H9 (cell line): ENCODE measurements around the gene HYDIN. TPM values are rescaled to one million over a fixed set of nuclear protein-coding genes. Genes with fewer than 3 reads are reported as not detected.
"Not testable (repeated sequence)": the region's sequence is repeated elsewhere in the genome, so short reads cannot be mapped to it uniquely, and the experiment has no call there.

Experiments used
- DNase-seq: peaks from one replicate; pipeline ENCODE4 v3.0.0-alpha.2; 2017
- H2AFZ ChIP-seq: one replicate; pipeline ENCODE4 v1.6.1; 2013; ENCODE audit warnings: mild to moderate bottlenecking, low read length, control low read depth, moderate library complexity
- H2AK5ac ChIP-seq: 2 replicates; pipeline ENCODE4 v1.6.1; 2013; ENCODE audit warnings: low read length, control low read depth, mixed read lengths; ENCODE audit not compliant: insufficient read length
- H2BK120ac ChIP-seq: one replicate; pipeline ENCODE4 v1.6.1; 2013; ENCODE audit warnings: low read depth, mild to moderate bottlenecking, low read length, control low read depth, inconsistent platforms; ENCODE audit not compliant: poor library complexity, severe bottlenecking
- H2BK12ac ChIP-seq: 2 replicates; pipeline ENCODE4 v1.6.1; 2013; ENCODE audit warnings: low read length, control low read depth, mixed read lengths, low read depth; ENCODE audit not compliant: insufficient read length
- H2BK15ac ChIP-seq: 2 replicates; pipeline ENCODE4 v1.6.1; 2013; ENCODE audit warnings: low read depth, low read length, control low read depth
- H2BK20ac ChIP-seq: one replicate; pipeline ENCODE4 v1.6.1; 2013; ENCODE audit warnings: low read depth, mild to moderate bottlenecking, low read length, control low read depth, inconsistent platforms; ENCODE audit not compliant: poor library complexity, severe bottlenecking
- H2BK5ac ChIP-seq: 2 replicates; pipeline ENCODE4 v1.6.1; 2013; ENCODE audit warnings: low read length, control low read depth, mixed read lengths; ENCODE audit not compliant: insufficient read length
- H3K14ac ChIP-seq: 2 replicates; pipeline ENCODE4 v1.6.1; 2013; ENCODE audit warnings: low read length, control low read depth; ENCODE audit not compliant: insufficient read depth
- H3K18ac ChIP-seq: 2 replicates; pipeline ENCODE4 v1.6.1; 2013; ENCODE audit warnings: low read depth, mild to moderate bottlenecking, mixed read lengths, low read length, control low read depth; ENCODE audit not compliant: insufficient read length
- H3K23ac ChIP-seq: 2 replicates; pipeline ENCODE4 v1.6.1; 2013; ENCODE audit warnings: low read length, control low read depth, mixed read lengths, low read depth; ENCODE audit not compliant: insufficient read length
- H3K23me2 ChIP-seq: 2 replicates; pipeline ENCODE4 v1.6.1; 2013; ENCODE audit warnings: low read depth, mild to moderate bottlenecking, mixed read lengths, low read length, control low read depth; ENCODE audit not compliant: insufficient read length, poor library complexity, severe bottlenecking
- H3K27ac ChIP-seq: 2 replicates; pipeline ENCODE4 v1.5.1; 2013; ENCODE audit warnings: low read length, control low read depth, mixed read lengths, low read depth; ENCODE audit not compliant: insufficient read length
- H3K27me3 ChIP-seq: 2 replicates; pipeline ENCODE4 v1.6.1; 2013; ENCODE audit warnings: low read length, control low read depth, inconsistent platforms; ENCODE audit not compliant: insufficient read depth
- H3K4ac ChIP-seq: 2 replicates; pipeline ENCODE4 v1.6.1; 2013; ENCODE audit warnings: low read depth, mild to moderate bottlenecking, control low read depth, inconsistent platforms, low read length, moderate library complexity
- H3K4me1 ChIP-seq: 2 replicates; pipeline ENCODE4 v1.6.1; 2013; ENCODE audit warnings: low read length, control low read depth, inconsistent platforms; ENCODE audit not compliant: insufficient read depth
- H3K4me2 ChIP-seq: 2 replicates; pipeline ENCODE4 v1.6.1; 2013; ENCODE audit warnings: low read length, control low read depth, mixed read lengths; ENCODE audit not compliant: insufficient read length, insufficient read depth
- H3K56ac ChIP-seq: 2 replicates; pipeline ENCODE4 v1.6.1; 2013; ENCODE audit warnings: low read depth, mild to moderate bottlenecking, mixed read lengths, low read length, control low read depth; ENCODE audit not compliant: insufficient read length
- H3K79me1 ChIP-seq: 2 replicates; pipeline ENCODE4 v1.6.1; 2013; ENCODE audit warnings: low read depth, mild to moderate bottlenecking, moderate library complexity, low read length, control low read depth, inconsistent platforms; ENCODE audit not compliant: insufficient read depth, poor library complexity, severe bottlenecking
- H3K79me2 ChIP-seq: 2 replicates; pipeline ENCODE4 v1.6.1; 2013; ENCODE audit warnings: low read length, control low read depth, inconsistent platforms; ENCODE audit not compliant: insufficient read depth
- H3K9ac ChIP-seq: 2 replicates; pipeline ENCODE4 v1.6.1; 2013; ENCODE audit warnings: low read length, control low read depth, mixed read lengths; ENCODE audit not compliant: insufficient read length; ENCODE audit errors: extremely low read depth
- H3K9me3 ChIP-seq: one replicate; pipeline ENCODE4 v1.6.1; 2013; ENCODE audit warnings: low read depth, low read length, inconsistent platforms; ENCODE audit not compliant: control insufficient read depth
- H3T11ph ChIP-seq: one replicate; pipeline ENCODE4 v1.6.1; 2013; ENCODE audit warnings: mild to moderate bottlenecking, low read length, control low read depth, inconsistent platforms
- H4K20me1 ChIP-seq: one replicate; pipeline ENCODE4 v1.6.1; 2013; ENCODE audit not compliant: control insufficient read depth, insufficient read length, insufficient read depth
- H4K5ac ChIP-seq: 2 replicates; pipeline ENCODE4 v1.6.1; 2013; ENCODE audit warnings: low read depth, mild to moderate bottlenecking, mixed read lengths, low read length, control low read depth; ENCODE audit not compliant: insufficient read length
- H4K8ac ChIP-seq: replicated peaks from 2 replicates; pipeline ENCODE4 v1.6.1; 2013; ENCODE audit warnings: low read length, control low read depth, mixed read lengths, low read depth; ENCODE audit not compliant: insufficient read length
- H4K91ac ChIP-seq: 2 replicates; pipeline ENCODE4 v1.6.1; 2013; ENCODE audit warnings: low read depth, mild to moderate bottlenecking, moderate library complexity, mixed read lengths, low read length, control low read depth; ENCODE audit not compliant: insufficient read length
- H3K27ac Mint-ChIP-seq, 3 experiments: 2 replicates in 2 of 3; 3 replicates in 1 of 3; pipeline ENCODE4 v1.8.0; 2020 to 2021; ENCODE audit warnings: mixed read lengths in 3 of 3, mild to moderate bottlenecking in 1 of 3, moderate library complexity in 1 of 3
- H3K27me3 Mint-ChIP-seq: 2 replicates; pipeline ENCODE4 v1.8.0; 2021; ENCODE audit warnings: low read depth, mild to moderate bottlenecking, moderate library complexity, mixed read lengths
- H3K36me3 Mint-ChIP-seq, 3 experiments: 2 replicates in 2 of 3; 3 replicates in 1 of 3; pipeline ENCODE4 v1.8.0; 2020 to 2021; ENCODE audit warnings: low read depth in 3 of 3, mixed read lengths in 3 of 3; ENCODE audit not compliant: insufficient read depth in 1 of 3
- H3K4me1 Mint-ChIP-seq, 2 experiments: 2 replicates each; pipeline ENCODE4 v1.8.0; 2020; ENCODE audit warnings: mixed read lengths in 2 of 2
- H3K4me3 Mint-ChIP-seq, 2 experiments: 2 replicates in 1 of 2; 3 replicates in 1 of 2; pipeline ENCODE4 v1.8.0; 2020 to 2021; ENCODE audit warnings: mild to moderate bottlenecking in 2 of 2, mixed read lengths in 2 of 2, moderate library complexity in 1 of 2
- H3K9me3 Mint-ChIP-seq, 2 experiments: 2 replicates in 1 of 2; 3 replicates in 1 of 2; pipeline ENCODE4 v1.8.0; 2020; ENCODE audit warnings: mild to moderate bottlenecking in 2 of 2, mixed read lengths in 2 of 2, moderate library complexity in 1 of 2
- WGBS: extraction: QIAGEN DNeasy Blood & Tissue Kit; methylation state at CpG from one replicate; pipeline ENCODE4 v1.1.7; 2013; ENCODE audit warnings: missing lambda C conversion rate, low lambda C conversion rate, mixed read lengths; ENCODE audit not compliant: insufficient read length; ENCODE audit errors: extremely low coverage; 5-methylcytosine and 5-hydroxymethylcytosine counted together
- total RNA-seq: library from RNA; stranded (reverse); gene quantifications from 2 replicates; pipeline ENCODE4 v1.2.1, GENCODE V29; 2021

HYDIN gene
- total RNA-seq, 1 experiment from 2014 or later = 1.7 TPM

GRCh38 chr16:71023851-71024439, 206.6 kb downstream of the HYDIN start:
- WGBS = no CpG with 5 or more reads among the region's 3 CpGs
- not testable (repeated sequence) for H3K36me3 Mint-ChIP-seq, H2BK15ac ChIP-seq, H3K27ac Mint-ChIP-seq, H2BK20ac ChIP-seq, H3K9ac ChIP-seq, H3K56ac ChIP-seq, H3T11ph ChIP-seq, H3K27ac ChIP-seq, H3K27me3 Mint-ChIP-seq, H3K4ac ChIP-seq, H3K79me1 ChIP-seq, H3K27me3 ChIP-seq, H2AFZ ChIP-seq, H3K23me2 ChIP-seq, H3K4me1 ChIP-seq, H2AK5ac ChIP-seq, H3K4me2 ChIP-seq, H4K8ac ChIP-seq, H3K79me2 ChIP-seq, H3K23ac ChIP-seq, H3K9me3 Mint-ChIP-seq, H4K20me1 ChIP-seq, H4K91ac ChIP-seq, H2BK120ac ChIP-seq, H2BK12ac ChIP-seq, H2BK5ac ChIP-seq, DNase-seq, H3K4me3 Mint-ChIP-seq, H4K5ac ChIP-seq, H3K18ac ChIP-seq, H3K9me3 ChIP-seq, H3K14ac ChIP-seq
- peaks cover 8 to 11% of the 10 kb centered on the region in 2 experiments for H3K4me1 Mint-ChIP-seq

GRCh38 chr16:71021961-71022537, 208.5 kb downstream of the HYDIN start:
- H2BK12ac ChIP-seq, H3K4me2 ChIP-seq, H2BK120ac ChIP-seq, H2AFZ ChIP-seq, H2BK5ac ChIP-seq, H3K4me1 ChIP-seq, H4K5ac ChIP-seq, H3K9me3 Mint-ChIP-seq, H3K23ac ChIP-seq, H3K18ac ChIP-seq, H3K4me3 Mint-ChIP-seq, H3K27me3 ChIP-seq, DNase-seq, H2BK20ac ChIP-seq, H3K56ac ChIP-seq, H4K91ac ChIP-seq, H3T11ph ChIP-seq, H3K9ac ChIP-seq, H3K14ac ChIP-seq, H3K27ac ChIP-seq, H4K8ac ChIP-seq, H3K79me1 ChIP-seq, H3K4me1 Mint-ChIP-seq, H4K20me1 ChIP-seq, H2BK15ac ChIP-seq, H3K79me2 ChIP-seq, H3K27me3 Mint-ChIP-seq, H3K9me3 ChIP-seq, H3K23me2 ChIP-seq, H2AK5ac ChIP-seq, H3K27ac Mint-ChIP-seq, H3K36me3 Mint-ChIP-seq, H3K4ac ChIP-seq: not testable (repeated sequence)
- WGBS = no CpG with 5 or more reads among the region's 5 CpGs
